HL-60 (cell line): Measurements from ENCODE around the gene POU2AF3.

Source experiments
- CTCF ChIP-seq: IDR thresholded peaks from one replicate; pipeline ENCODE4 v1.5.1; 2011; ENCODE audit warnings: low read length, control low read depth, inconsistent platforms; ENCODE audit not compliant: insufficient read depth
- GABPA ChIP-seq: IDR thresholded peaks from 2 replicates; pipeline ENCODE4 v1.6.1; 2012; ENCODE audit warnings: low read depth
- REST ChIP-seq: IDR thresholded peaks from 2 replicates; pipeline ENCODE4 v1.6.1; 2012; ENCODE audit warnings: low read depth; ENCODE audit not compliant: insufficient replicate concordance
- SPI1 ChIP-seq: IDR thresholded peaks from 2 replicates; pipeline ENCODE4 v1.6.1; 2012; ENCODE audit warnings: low read depth, mild to moderate bottlenecking, borderline replicate concordance

- no peak for TF ChIP-seq CTCF
- no peak for TF ChIP-seq GABPA
- no peak for TF ChIP-seq REST
- no peak for TF ChIP-seq SPI1
These were observed 12.4 kb downstream of the POU2AF3 start for GRCh38 chr11:111310723-111311122.
